ENCODE data around the gene TRAPPC14.

GRCh38 chr7:100177045-100178001, 18.8 kb upstream of the TRAPPC14 start, which contains the start of the genes GPC2 and STAG3:
- TF ChIP-seq CTCF (IDR thresholded peaks at IDR 0.05) (no peak), EP300 (IDR thresholded peaks at IDR 0.05) (peak in 1 of 2 donors; percentile 32)

All from tibial nerve (tissue), 4 donors.